Hematopoietic multipotent progenitor cell (in vitro differentiated cells): ENCODE results near the gene CXXC1. TPM values are rescaled to one million over a fixed set of nuclear protein-coding genes. Genes with fewer than 3 reads are reported as not detected.
"Not testable (repeated sequence)": the region's sequence is repeated elsewhere in the genome, so short reads cannot be mapped to it uniquely, and the experiment has no call there.

Experiments
- DNase-seq, 3 donors: peaks; one replicate each; pipeline ENCODE4 v3.0.0-alpha.2; 2011 to 2015; ENCODE audit warnings: low read depth in 2 of 3, low spot score in 2 of 3
- small RNA-seq: library from RNA; depleted of rRNA; stranded (forward); fragments of <200 nt; gene quantifications from one replicate; pipeline ENCODE3, GENCODE V24; 2012
- total RNA-seq: library from RNA; depleted of rRNA; stranded (reverse); fragments of >200 nt; gene quantifications from one replicate; pipeline ENCODE4 v1.2.3, GENCODE V29; 2012

The CXXC1 gene
- total RNA-seq, 1 donor: 86.4 TPM

DNA sequence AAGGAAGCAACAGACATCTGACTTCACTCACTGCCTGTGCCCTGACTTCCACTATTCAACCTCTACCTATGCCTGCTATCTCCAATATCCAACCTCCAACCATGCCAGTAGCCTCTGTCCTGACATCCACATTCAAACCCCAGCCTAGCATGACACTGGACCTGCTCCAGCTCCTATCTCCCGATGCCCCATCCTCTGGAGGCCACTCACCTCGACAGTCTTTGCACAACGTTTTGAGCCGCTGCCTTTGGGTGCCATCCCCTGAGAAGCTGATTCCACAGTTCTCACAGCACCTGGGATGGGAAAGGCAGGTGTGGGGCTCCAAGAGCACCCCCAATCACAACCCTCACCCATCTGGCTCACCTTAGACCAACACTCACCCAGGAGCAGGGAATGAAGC lies 11.0 kb downstream of the CXXC1 start:
- no peak for DNase-seq

DNA sequence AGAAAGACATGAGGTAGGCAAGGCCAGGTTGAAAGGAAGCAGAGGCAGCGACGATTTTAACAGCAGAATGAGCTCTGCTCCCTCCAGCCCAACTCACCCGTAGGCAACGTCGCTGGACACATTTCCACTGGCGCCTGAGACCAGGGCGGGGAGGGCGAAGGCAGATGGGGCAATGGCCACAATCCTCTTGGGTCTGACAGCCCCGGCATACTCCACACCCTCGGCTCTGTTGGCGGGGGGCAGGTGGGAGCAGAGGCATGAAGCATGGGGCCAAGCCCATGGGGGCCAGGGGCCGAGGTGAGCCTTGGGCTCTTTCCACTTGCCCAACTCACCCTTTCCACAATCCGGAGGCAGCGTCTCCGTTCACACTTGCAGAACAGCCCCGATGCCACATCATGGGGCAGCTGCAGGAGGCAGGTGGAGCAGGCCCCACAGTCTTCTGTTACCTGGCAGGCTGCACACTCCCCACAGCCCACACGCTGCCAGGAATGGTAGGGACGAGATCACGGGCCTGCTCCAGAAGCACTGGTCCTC lies 11.9 kb downstream of the CXXC1 start:
- DNase-seq: no peak

- DNase-seq: no peak
Observed at GRCh38 chr18:50274941-50275340, 12.6 kb downstream of the CXXC1 start.

- no peak for DNase-seq
Observed at GRCh38 chr18:50274044-50274442, 13.4 kb downstream of the CXXC1 start.

DNA sequence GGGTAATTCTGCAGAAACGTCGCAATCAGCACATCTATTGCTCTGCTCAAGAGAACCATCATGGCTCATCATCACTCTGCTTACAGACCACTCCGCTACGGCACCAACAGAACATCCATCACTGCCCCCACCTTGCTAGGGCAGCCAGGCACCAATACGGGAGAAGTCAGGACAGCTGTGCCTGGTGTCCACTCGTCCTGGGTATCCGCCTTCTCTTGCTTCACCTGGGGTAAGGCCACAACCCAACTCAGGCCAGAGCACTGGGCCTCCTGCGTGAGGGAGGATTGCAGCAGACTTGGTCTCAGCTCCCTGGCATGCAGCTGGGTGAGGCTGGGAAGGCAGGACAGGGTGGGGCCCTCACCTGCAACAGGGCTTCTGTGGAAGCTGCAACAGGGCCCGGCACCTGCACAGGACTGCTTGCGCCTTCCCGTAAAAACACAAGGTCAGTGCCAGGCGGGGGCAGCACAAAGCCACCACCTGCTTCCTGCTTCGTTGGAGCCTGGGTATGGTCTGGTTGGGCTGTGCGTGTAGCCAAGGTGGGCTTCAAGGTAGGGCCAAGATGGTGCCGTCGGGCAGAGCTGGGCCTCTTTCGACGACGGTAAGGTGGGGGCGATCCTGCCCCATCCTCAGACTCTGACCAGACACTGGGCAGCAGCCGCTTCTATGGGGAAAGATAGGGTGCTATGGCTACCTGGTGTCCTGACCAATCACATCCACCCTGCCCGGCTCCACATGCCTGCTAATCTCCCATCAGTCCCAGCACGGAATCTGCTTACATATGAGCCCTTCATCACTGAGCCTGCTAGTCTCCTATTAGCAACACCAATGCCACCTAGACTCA lies 14.1 kb downstream of the CXXC1 start:
- DNase-seq: no peak

DNA sequence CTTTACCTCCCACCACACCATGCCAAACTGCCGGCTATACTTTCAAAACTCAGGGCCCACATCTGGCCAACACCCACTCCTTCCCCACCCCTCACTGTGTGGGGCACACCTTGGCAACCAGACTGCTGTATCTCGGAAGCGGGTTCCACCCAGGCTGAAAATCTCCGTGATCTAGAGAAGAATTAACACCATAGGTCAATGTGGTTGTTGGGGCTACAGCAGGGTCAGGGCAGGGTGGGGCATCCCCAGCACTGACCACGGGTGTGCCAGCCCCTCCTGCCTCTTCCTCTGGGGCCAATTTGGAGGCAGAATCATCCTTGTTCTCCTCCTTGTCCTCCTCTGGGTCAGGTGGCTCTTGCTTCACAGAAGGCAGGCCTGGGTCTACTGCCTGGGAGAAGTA lies 14.9 kb downstream of the CXXC1 start:
- no peak for DNase-seq

DNA sequence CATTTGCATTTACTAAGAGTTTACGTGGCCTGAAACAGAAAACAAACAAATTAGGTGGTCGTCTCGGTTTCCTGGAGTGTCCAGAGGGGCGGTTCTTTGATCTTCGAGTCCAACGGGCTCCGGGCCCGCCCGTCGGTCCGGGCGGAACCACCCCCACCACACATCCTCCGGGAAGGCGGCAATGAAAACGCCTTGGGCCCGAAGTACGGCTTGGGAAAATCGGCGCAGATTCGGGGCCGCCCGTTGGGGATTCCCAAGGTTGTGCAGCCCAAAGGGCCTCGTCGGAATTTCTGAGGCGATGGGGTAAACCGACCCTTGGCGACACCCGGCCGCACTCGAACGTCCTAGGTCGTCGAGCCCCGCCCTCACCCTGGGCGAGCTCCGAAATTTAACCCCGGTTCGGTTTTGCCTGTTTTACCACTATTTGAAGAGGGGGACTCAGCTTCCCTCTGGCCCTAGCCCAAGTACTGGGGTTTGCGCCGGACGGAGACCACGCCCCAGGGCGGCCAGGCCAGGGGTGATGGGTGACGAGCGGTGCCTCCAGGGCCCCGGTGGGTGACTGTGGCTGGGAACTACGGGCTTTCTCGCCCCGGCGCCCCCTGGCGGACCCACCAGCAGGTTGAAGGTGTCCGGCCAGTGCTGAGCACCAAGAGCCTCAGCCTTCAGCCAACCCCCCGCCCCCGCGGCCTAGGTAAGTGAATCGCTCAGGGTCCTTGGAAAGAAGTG lies 19.3 kb downstream of the CXXC1 start:
- peak; percentile 44 to 83 (median 83) for DNase-seq

DNA sequence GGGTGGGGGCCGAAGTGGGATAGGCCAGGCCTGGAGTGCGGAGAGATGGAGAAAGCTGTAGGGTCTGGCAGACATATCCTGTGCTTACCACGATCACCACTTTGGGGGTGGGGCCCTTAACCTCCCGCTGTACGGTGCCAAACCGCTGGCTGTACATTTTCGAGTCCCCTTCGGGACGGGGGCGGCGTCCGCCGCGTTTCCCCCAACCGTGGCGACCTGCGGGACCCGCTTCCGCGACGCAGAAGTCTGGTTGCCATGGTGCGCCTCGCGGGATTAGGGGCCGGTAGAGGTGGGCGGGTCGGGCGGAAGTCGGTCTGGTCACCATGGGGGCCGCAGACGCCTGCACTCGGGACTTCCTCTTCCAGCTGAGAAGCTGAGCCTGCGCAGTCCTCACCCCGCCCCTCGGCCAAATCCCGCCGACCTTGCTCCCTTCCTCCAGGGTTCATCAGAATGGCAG lies 21.2 kb downstream of the CXXC1 start, which contains the start of gene CFAP53:
Gene CFAP53 (minus strand): TSS at position 248 of the 457 bp plus-strand sequence. CDS start 91 bp downstream, at position 157.
- DNase-seq: peak; percentile 46 to 94 (median 92)

DNA sequence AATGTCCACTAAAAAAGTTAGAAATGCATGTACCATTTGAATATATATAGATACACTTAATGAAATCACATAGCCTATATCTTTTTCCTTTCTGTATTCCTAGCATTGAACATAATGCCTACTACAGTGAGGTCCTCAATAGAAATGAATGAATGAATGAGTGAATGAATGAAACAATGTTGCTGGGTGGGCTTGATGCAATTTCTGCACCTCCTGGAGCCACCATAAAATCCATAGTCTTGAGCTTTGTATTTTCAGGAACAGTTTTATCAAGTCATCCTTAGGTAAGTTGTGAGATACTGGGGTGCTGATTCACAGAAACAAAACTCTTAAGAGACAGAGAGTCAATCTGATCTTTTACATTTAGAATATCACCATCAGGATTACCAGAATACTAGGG lies 24.5 kb downstream of the CXXC1 start:
- no peak for DNase-seq

GRCh38 chr18:50250935-50251334 lies 36.6 kb downstream of the CXXC1 start:
- no peak for DNase-seq

GRCh38 chr18:50249576-50249975 lies 37.9 kb downstream of the CXXC1 start:
- DNase-seq: no peak

DNA sequence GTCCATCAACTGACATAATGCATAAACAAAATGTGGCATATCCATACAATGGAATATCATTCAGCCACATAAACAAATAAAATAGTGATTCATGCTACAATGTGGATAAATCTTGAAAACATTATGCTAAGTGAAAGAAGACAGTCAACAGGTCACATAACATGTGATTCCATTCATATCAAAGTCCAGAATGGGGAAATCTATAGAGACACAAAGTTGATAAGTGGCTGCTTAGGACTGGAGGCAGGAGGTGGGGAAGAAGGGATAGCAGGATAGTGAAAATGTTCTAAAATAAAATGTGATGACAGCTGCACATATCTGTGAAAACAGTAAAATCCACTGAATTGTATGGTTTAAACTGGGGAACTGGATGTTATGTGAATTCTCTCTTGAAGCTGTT lies 39.9 kb downstream of the CXXC1 start:
- DNase-seq: no peak

DNA sequence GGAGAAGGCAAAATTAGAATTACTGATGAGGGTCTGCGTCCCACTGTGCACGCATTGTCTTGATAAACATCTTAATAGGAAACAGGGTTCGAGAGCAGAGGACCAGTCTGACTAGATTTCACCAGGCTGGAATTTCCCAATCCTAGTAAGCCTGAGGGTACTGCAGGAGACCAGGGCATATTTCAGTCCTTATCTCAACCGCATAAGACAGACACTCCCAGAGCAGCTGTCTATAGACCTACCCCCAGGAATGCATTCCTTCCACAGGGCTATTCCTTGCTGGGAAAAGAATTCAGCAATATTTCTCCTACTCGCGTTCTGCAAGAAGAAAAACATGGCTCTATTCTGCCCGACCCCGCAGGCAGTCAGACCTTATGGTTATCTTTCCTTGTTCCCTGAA lies 45.7 kb downstream of the CXXC1 start:
- not testable (repeated sequence) for DNase-seq

DNA sequence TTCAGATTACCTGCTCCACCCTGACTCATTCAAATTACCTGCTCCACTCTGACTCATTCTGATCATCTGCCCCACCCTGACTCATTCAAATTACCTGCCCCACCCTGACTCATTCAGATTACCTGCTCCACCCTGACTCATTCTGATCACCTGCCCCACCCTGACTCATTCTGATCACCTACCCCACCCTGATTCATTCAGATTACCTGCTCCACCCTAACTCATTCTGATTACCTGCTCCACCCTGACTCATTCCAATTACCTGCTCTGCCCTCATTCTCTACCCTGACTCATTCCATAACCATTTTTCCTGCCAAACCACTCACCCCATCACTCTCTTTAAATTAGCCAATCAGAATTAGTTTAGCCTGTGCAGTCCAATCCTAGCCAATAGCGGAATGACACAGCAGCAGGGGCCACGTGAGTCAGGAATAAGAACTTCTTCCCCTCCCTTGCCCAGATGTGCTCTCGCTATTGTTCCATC lies 47.4 kb downstream of the CXXC1 start:
- DNase-seq: no peak

GRCh38 chr18:50232419-50232818 lies 55.1 kb downstream of the CXXC1 start:
- no peak for DNase-seq

Small RNA genes lying within 50 kb of the gene (small RNA-seq; reads per million reads assigned to genes)
- gene RNA5SP458: not detected

Other genes with a start within 250 kb of the CXXC1 start
- under 0.01 TPM for gene MYO5B, start 92.5 kb downstream of the CXXC1 start, total RNA-seq
- gene CFAP53, start 21.2 kb downstream of the CXXC1 start, total RNA-seq: 0.27 TPM
- gene MBD1, start 6.2 kb downstream of the CXXC1 start, total RNA-seq: 94.8 TPM
- gene SKA1, start 87.4 kb upstream of the CXXC1 start, total RNA-seq: 0.81 TPM